GM12878 (cell line): ENCODE measurements around the gene C3orf49. TPM values are rescaled to one million over a fixed set of nuclear protein-coding genes. Genes with fewer than 3 reads are reported as not detected.

Source experiments
- ATAC-seq: fragments of 200-7000 bp; cut with Tn5 transposase; 3 replicates; pipeline ENCODE4 v1.9.1; 2020; ENCODE audit warnings: mild to moderate bottlenecking, moderate library complexity
- BruUV-seq: library from RNA; stranded (reverse); fragments of 400-500 nt; replicated peaks from 2 replicates; lab custom pipeline; 2021; lab: Mats Ljungman, UMichigan
- CTCF ChIA-PET: fragments of 300-600 bp; sonication (Branson Sonifier 250); formaldehyde crosslinking; extraction: SDS; loops from one replicate; lab custom pipeline; 2021; ENCODE audit warnings: inconsistent platforms; lab: Yijun Ruan, JAX
- POLR2A ChIA-PET: fragments of 350-600 bp; formaldehyde crosslinking; extraction: SDS; loops from one replicate; lab custom pipeline; 2021; ENCODE audit warnings: inconsistent platforms; lab: Charles Lee
- RAD21 ChIA-PET: fragments of 300-600 bp; sonication (Branson Sonifier 250); formaldehyde crosslinking; loops from one replicate; lab custom pipeline; 2023; ENCODE audit warnings: antibody characterized with exemption; ENCODE audit not compliant: unreplicated experiment; lab: Charles Lee
- SMC1A ChIA-PET: fragments of 300-600 bp; sonication (Branson Sonifier 250); formaldehyde crosslinking; loops from one replicate; lab custom pipeline; 2023; ENCODE audit not compliant: unreplicated experiment, uncharacterized antibody; lab: Charles Lee
- DNase-seq: peaks from one replicate; pipeline ENCODE4 v3.0.0-alpha.2; 2011; ENCODE audit warnings: low read depth, low spot score
- FAIRE-seq: peaks from 3 replicates; lab custom pipeline; 2011; peaks lifted over from hg19 to GRCh38; lab: Jason Lieb, UNC
- H2AFZ ChIP-seq: 2 replicates; pipeline ENCODE4 v1.6.0; 2011; ENCODE audit warnings: low read depth, low read length, control low read depth; ENCODE audit not compliant: control insufficient read depth
- H3K27ac ChIP-seq: 2 replicates; pipeline ENCODE4 v1.5.1; 2011; ENCODE audit warnings: control low read depth; ENCODE audit not compliant: control insufficient read depth, insufficient read depth
- H3K27me3 ChIP-seq, 2 experiments: replicated peaks in 1 of 2; 2 replicates each; pipeline versions ENCODE4 v1.6.0 to v1.6.1; 2011; ENCODE audit warnings: low read length in 1 of 2; ENCODE audit not compliant: control insufficient read depth in 2 of 2, insufficient read depth in 2 of 2
- H3K36me3 ChIP-seq, 2 experiments: 2 replicates each; pipeline ENCODE4 v1.5.1; 2011; ENCODE audit warnings: low read length in 1 of 2; ENCODE audit not compliant: control insufficient read depth in 2 of 2, insufficient read depth in 2 of 2
- H3K4me1 ChIP-seq: 2 replicates; pipeline ENCODE4 v1.6.1; 2011; ENCODE audit warnings: mild to moderate bottlenecking, low read length, moderate library complexity, mixed read lengths; ENCODE audit not compliant: control insufficient read depth, insufficient read depth
- H3K4me2 ChIP-seq: 2 replicates; pipeline ENCODE4 v1.6.0; 2011; ENCODE audit warnings: control low read depth; ENCODE audit not compliant: control insufficient read depth, insufficient read depth
- H3K4me3 ChIP-seq: fragments of 200-600 bp; sonication (generic); 2 replicates; pipeline ENCODE4 v1.5.1; 2016
- H3K79me2 ChIP-seq: 2 replicates; pipeline ENCODE4 v1.6.0; 2011; ENCODE audit warnings: low read length; ENCODE audit not compliant: control insufficient read depth, insufficient read depth
- H3K9ac ChIP-seq: 2 replicates; pipeline ENCODE4 v1.8.0; 2011; ENCODE audit warnings: low read length, control low read depth, mixed read lengths; ENCODE audit not compliant: control insufficient read depth, insufficient read depth
- H3K9me3 ChIP-seq: replicated peaks from 3 replicates; pipeline ENCODE4 v1.5.1; 2011; ENCODE audit warnings: mild to moderate bottlenecking, low read length; ENCODE audit not compliant: control insufficient read depth, insufficient read depth
- H4K20me1 ChIP-seq: 2 replicates; pipeline ENCODE4 v1.6.0; 2011; ENCODE audit not compliant: control insufficient read depth, insufficient read depth
- ETV6 ChIP-seq, 2 experiments: fragments of 450-650 bp in 1 of 2; IDR thresholded peaks in 1 of 2; conservative IDR thresholded peaks in 1 of 2; 2 replicates each; pipeline ENCODE4 v1.6.1; 2014; ENCODE audit warnings: antibody characterized with exemption in 1 of 2, borderline replicate concordance in 1 of 2, low read depth in 1 of 2, mild to moderate bottlenecking in 1 of 2, moderate library complexity in 1 of 2
- MLLT1 ChIP-seq: fragments of 450-650 bp; IDR thresholded peaks from 2 replicates; pipeline ENCODE4 v1.6.1; 2016; ENCODE audit warnings: mild to moderate bottlenecking
- ZNF217 ChIP-seq: fragments of 450-650 bp; IDR thresholded peaks from 2 replicates; pipeline ENCODE4 v1.6.1; 2017; ENCODE audit warnings: antibody characterized with exemption, mild to moderate bottlenecking
- WGBS: methylation state at CpG from one replicate; pipeline ENCODE4 v1.1.6; 2016; ENCODE audit warnings: low lambda C conversion rate; ENCODE audit not compliant: insufficient replicate concordance, insufficient coverage; ENCODE audit errors: missing lambda C conversion rate; 5-methylcytosine and 5-hydroxymethylcytosine counted together
- in situ Hi-C: fragments of 300-500 bp; cut with MboI; formaldehyde crosslinking; loops from 9 replicates; pipeline ENCODE4 v1.14.3; 2018; ENCODE audit warnings: mixed read lengths
- intact Hi-C: fragments of 100-400 bp; cut with micrococcal nuclease; formaldehyde crosslinking; loops from one replicate; pipeline ENCODE4 v1.14.2; 2022; ENCODE audit not compliant: unreplicated experiment
- polyA plus RNA-seq, 11 experiments: library from polyadenylated mRNA; depleted of rRNA in 4 of 11; unstranded in 6 of 11; stranded (reverse) in 5 of 11; fragments of >200 nt; fragmentation: Nextera tagmentation in 4 of 11; fragmentation: Illumina TruSeq in 1 of 11; extraction: Ambion mirVana in 4 of 11; extraction: Trizol in 1 of 11; gene quantifications; 1 replicate in 1 of 11; 2 replicates in 10 of 11; pipeline versions ENCODE4 v1.2.1 to v1.2.3, GENCODE V29; 2011 to 2016; ENCODE audit warnings: inconsistent platforms in 2 of 11, missing spikeins in 2 of 11, low read depth in 1 of 11
- total RNA-seq, 4 experiments: library from RNA; depleted of rRNA in 3 of 4; stranded (reverse); fragments of >200 nt in 3 of 4; fragmentation: Illumina TruSeq in 1 of 4; extraction: Trizol in 1 of 4; gene quantifications; 2 replicates each; pipeline versions ENCODE4 v1.2.1 to v1.2.3, GENCODE V29; 2013 to 2021
- TF ChIP-seq, protein P1 (sequence below): fragments of 450-650 bp; formaldehyde crosslinking; IDR thresholded peaks from 2 replicates; pipeline ENCODE4 v1.5.0; 2022; ENCODE audit warnings: mild to moderate bottlenecking, missing genetic modification characterization

Gene C3orf49
- total and polyA plus RNA-seq, 10 of the 15 experiments (the other 5 are each of a cell fraction or from before 2014, with no cell fraction given), result 0.21 TPM; not detected in 9

- no peaks in the 10 kb centered on the region for H3K27me3 ChIP-seq
- no peaks in the 10 kb centered on the region; the same call in 1 of the 2 replicates for H4K20me1 ChIP-seq
- ATAC-seq (peak; percentile 28; the same call in 2 of the 3 replicates), FAIRE-seq (no peak), DNase-seq (no peak)
- no peak overlapping the region for H3K4me3 ChIP-seq
- H3K4me2 ChIP-seq, result no peak overlapping the region
- H3K9me3 ChIP-seq, result no peaks in the 10 kb centered on the region
- WGBS, result 98% methylated on average over 2 of the region's 2 CpGs
- no TSS peak for BruUV-seq
- TF ChIP-seq MLLT1, result no peak
- no peak for TF ChIP-seq ZNF217
- TF ChIP-seq ETV6 (conservative IDR thresholded peaks at IDR 0.05 in 1 of 2, IDR thresholded peaks at IDR 0.05 in 1 of 2; ENCODE audit: borderline replicate concordance in 1 of 2, low read depth in 1 of 2), result peak in 1 of 2 experiments; percentile 73; a peak in 1 of 4 replicates
- TF ChIP-seq, protein P1, sequence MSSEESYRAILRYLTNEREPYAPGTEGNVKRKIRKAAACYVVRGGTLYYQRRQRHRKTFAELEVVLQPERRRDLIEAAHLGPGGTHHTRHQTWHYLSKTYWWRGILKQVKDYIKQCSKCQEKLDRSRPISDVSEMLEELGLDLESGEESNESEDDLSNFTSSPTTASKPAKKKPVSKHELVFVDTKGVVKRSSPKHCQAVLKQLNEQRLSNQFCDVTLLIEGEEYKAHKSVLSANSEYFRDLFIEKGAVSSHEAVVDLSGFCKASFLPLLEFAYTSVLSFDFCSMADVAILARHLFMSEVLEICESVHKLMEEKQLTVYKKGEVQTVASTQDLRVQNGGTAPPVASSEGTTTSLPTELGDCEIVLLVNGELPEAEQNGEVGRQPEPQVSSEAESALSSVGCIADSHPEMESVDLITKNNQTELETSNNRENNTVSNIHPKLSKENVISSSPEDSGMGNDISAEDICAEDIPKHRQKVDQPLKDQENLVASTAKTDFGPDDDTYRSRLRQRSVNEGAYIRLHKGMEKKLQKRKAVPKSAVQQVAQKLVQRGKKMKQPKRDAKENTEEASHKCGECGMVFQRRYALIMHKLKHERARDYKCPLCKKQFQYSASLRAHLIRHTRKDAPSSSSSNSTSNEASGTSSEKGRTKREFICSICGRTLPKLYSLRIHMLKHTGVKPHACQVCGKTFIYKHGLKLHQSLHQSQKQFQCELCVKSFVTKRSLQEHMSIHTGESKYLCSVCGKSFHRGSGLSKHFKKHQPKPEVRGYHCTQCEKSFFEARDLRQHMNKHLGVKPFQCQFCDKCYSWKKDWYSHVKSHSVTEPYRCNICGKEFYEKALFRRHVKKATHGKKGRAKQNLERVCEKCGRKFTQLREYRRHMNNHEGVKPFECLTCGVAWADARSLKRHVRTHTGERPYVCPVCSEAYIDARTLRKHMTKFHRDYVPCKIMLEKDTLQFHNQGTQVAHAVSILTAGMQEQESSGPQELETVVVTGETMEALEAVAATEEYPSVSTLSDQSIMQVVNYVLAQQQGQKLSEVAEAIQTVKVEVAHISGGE (CRISPR knock-in tag), result no peak
- CTCF ChIA-PET, result interaction anchor here (1.1 to 1.2 kb wide), 2 partner anchors 12 to 23 kb away, joined by 3 read pairs; no protein-coding TSS in a partner anchor
- H3K36me3 ChIP-seq, result no peaks in the 10 kb centered on the region
- peaks cover 52% of the 10 kb centered on the region for H3K79me2 ChIP-seq
- RAD21 ChIA-PET, result no interaction called here
- H3K27ac ChIP-seq, result no peak overlapping the region
- intact Hi-C loops (no loop called here), in situ Hi-C loops (no loop called here)
- POLR2A ChIA-PET, result interaction anchor here (1.0 kb wide), 1 partner anchor 9 kb away, joined by 9 read pairs; no protein-coding TSS in a partner anchor
- H2AFZ ChIP-seq, result no peak overlapping the region
- H3K4me1 ChIP-seq, result peaks cover 4% of the 10 kb centered on the region; the same call in 1 of the 2 replicates
- H3K9ac ChIP-seq, result no peak overlapping the region
- SMC1A ChIA-PET, result interaction anchor here (0.7 to 1.4 kb wide), 4 partner anchors 10 to 63 kb away, joined by 3 to 4 read pairs (median 4); no protein-coding TSS in a partner anchor
Observed at GRCh38 chr3:63872135-63872924, 53.2 kb downstream of the C3orf49 start.
